GM23338 (cell line): Measurements from ENCODE around the gene CPLX1.

Experiments
- EZH2 ChIP-seq: fragments of 200-600 bp; sonication (generic); IDR thresholded peaks from one replicate; pipeline ENCODE4 v1.8.0; 2017; ENCODE audit warnings: antibody characterized with exemption, mild to moderate bottlenecking, low read depth; ENCODE audit not compliant: unreplicated experiment
- POLR2AphosphoS5 ChIP-seq: IDR thresholded peaks from 2 replicates; pipeline ENCODE4 v1.6.1; 2016; ENCODE audit warnings: antibody characterized with exemption, low read depth
- TF ChIP-seq, protein P1 (sequence below): IDR thresholded peaks from 2 replicates; pipeline ENCODE4 v1.6.1; 2016; ENCODE audit warnings: antibody characterized with exemption
- TF ChIP-seq, protein P2 (sequence below), 2 experiments: fragments of 200-600 bp in 1 of 2; sonication (generic) in 1 of 2; conservative IDR thresholded peaks; 2 replicates each; pipeline versions ENCODE4 v1.5.1 to v1.6.1; 2016 to 2017; ENCODE audit warnings: antibody characterized with exemption in 2 of 2, low read depth in 2 of 2, mild to moderate bottlenecking in 2 of 2, moderate library complexity in 1 of 2
- TF ChIP-seq, protein P3 (sequence below): IDR thresholded peaks from one replicate; pipeline ENCODE4 v1.6.1; 2018; ENCODE audit warnings: antibody characterized with exemption; ENCODE audit not compliant: unreplicated experiment

DNA sequence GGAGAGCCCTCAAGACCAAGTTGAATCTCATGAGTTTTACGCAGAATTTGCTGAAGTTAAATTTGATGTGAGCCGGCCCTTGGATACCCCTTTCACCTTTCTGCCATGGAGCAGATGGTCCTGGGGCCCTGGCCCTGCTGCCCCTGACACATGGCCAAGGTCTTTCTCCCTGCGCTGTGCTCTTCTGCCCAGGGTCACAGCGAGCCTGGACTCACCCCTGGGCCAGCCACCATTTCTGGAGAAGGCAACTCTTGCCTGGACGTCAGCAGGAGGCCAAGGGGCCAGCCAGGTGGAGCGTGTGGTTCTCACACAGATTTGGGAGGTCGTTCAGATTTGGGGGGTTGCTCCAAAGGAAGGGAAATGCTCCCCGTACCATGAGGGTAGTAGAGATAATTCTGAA lies 90.3 kb downstream of the CPLX1 start:
- TF ChIP-seq, protein P1, sequence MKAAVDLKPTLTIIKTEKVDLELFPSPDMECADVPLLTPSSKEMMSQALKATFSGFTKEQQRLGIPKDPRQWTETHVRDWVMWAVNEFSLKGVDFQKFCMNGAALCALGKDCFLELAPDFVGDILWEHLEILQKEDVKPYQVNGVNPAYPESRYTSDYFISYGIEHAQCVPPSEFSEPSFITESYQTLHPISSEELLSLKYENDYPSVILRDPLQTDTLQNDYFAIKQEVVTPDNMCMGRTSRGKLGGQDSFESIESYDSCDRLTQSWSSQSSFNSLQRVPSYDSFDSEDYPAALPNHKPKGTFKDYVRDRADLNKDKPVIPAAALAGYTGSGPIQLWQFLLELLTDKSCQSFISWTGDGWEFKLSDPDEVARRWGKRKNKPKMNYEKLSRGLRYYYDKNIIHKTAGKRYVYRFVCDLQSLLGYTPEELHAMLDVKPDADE, result no peak
- TF ChIP-seq, protein P2, sequence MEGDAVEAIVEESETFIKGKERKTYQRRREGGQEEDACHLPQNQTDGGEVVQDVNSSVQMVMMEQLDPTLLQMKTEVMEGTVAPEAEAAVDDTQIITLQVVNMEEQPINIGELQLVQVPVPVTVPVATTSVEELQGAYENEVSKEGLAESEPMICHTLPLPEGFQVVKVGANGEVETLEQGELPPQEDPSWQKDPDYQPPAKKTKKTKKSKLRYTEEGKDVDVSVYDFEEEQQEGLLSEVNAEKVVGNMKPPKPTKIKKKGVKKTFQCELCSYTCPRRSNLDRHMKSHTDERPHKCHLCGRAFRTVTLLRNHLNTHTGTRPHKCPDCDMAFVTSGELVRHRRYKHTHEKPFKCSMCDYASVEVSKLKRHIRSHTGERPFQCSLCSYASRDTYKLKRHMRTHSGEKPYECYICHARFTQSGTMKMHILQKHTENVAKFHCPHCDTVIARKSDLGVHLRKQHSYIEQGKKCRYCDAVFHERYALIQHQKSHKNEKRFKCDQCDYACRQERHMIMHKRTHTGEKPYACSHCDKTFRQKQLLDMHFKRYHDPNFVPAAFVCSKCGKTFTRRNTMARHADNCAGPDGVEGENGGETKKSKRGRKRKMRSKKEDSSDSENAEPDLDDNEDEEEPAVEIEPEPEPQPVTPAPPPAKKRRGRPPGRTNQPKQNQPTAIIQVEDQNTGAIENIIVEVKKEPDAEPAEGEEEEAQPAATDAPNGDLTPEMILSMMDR (conservative IDR thresholded peaks at IDR 0.05; ENCODE audit: low read depth in 2 of 2), result no peak
- no peak for TF ChIP-seq EZH2
- TF ChIP-seq, protein P3, sequence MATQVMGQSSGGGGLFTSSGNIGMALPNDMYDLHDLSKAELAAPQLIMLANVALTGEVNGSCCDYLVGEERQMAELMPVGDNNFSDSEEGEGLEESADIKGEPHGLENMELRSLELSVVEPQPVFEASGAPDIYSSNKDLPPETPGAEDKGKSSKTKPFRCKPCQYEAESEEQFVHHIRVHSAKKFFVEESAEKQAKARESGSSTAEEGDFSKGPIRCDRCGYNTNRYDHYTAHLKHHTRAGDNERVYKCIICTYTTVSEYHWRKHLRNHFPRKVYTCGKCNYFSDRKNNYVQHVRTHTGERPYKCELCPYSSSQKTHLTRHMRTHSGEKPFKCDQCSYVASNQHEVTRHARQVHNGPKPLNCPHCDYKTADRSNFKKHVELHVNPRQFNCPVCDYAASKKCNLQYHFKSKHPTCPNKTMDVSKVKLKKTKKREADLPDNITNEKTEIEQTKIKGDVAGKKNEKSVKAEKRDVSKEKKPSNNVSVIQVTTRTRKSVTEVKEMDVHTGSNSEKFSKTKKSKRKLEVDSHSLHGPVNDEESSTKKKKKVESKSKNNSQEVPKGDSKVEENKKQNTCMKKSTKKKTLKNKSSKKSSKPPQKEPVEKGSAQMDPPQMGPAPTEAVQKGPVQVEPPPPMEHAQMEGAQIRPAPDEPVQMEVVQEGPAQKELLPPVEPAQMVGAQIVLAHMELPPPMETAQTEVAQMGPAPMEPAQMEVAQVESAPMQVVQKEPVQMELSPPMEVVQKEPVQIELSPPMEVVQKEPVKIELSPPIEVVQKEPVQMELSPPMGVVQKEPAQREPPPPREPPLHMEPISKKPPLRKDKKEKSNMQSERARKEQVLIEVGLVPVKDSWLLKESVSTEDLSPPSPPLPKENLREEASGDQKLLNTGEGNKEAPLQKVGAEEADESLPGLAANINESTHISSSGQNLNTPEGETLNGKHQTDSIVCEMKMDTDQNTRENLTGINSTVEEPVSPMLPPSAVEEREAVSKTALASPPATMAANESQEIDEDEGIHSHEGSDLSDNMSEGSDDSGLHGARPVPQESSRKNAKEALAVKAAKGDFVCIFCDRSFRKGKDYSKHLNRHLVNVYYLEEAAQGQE, result no peak
- TF ChIP-seq POLR2AphosphoS5, result no peak
